CD4-positive, alpha-beta T cell treated with Interleukin-17A for 4 hours (primary cell): Measurements from ENCODE around the gene CLIC3.
A peak's percentile ranks its signal among the peaks of the same experiment; 100 is the strongest.

Experiments used
- DNase-seq: peaks from one replicate; pipeline ENCODE4 v3.0.0-alpha.2; 2020; ENCODE audit warnings: mixed read lengths

Gene CLIC3

DNA sequence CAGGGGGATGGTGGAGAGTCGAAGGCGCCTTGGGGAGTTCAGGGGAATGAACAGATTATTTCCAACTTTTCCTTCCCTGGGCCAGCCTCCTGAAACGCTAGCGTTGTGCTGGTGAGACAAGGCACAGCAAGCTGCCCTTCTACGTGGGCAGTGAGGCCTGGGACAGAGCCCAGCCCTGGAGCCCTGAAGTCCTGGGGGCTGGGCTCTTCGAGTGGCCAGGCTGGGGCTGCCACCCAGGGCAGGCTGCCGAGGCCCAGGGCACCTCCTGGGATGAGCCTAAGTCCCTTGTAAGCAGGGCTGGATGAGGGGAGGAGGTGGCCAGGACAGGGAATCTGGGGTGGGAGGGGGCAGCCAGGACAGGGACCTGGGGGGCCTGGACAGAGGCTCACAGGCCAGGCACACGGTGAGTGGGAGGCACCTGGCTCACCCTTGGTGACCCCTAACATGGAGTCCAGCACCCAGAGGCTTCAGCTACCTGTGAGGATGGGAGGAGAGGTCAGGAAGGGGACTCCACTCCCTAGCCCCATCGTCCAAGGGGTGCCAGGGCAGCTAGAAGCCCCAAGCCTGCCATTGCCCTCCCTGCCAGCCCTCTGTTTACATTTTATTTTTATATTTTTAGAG is 45.6 kb downstream of the CLIC3 start:
- DNase-seq: no peak

GRCh38 chr9:136949817-136950655 is 46.3 kb downstream of the CLIC3 start:
- DNase-seq: peak; percentile 97

GRCh38 chr9:136949239-136949816 is 47.0 kb downstream of the CLIC3 start:
- no peak for DNase-seq

- peak; percentile 36 for DNase-seq
Observed at GRCh38 chr9:136947955-136948510, 48.3 kb downstream of the CLIC3 start.

DNA sequence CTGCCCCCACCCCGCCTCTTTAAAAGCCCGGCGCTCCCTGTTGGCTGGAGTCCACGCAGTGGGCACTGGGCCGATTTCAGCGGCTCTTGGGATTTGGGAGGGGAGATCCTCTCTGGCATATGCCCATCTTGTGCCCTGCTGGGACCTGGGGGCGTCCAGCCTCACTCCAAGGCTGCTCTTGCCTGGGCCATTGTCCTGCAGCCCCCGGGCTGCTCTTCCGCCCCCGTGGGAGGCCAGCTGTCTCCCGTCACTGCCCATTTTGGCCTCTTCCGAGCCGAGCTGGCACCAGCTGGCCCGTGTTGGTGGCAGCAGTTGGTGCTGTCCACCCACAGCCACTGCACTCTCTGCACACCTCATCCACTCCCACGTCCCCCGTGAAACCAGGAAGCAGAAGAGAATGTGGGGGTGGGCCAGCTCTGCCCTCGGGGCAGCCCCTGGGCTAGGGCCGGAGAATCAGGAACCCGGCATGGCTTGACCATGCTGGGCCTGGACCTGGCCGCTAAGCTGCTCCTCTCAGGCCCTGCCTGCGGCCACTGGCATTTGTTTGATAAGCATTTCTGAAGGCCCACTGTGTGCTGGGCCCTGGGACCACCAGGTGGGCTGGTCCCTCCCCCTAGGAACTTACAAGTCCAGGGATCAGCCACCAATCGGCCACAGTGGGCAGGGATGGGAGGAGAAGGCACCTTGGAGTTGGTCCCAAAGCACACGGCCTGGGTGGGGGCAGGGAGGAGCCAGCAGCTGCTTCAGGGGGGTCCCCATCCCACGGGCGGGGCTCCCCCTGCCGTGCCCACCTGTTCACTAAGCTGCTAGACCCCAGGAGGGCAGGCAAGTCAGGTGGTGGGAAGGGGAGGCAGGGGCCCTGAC is 49.1 kb downstream of the CLIC3 start:
- DNase-seq: no peak

GRCh38 chr9:136946228-136947027 is 49.9 kb downstream of the CLIC3 start:
- no peak for DNase-seq

- no peak for DNase-seq
Observed at GRCh38 chr9:136945333-136946227, 50.8 kb downstream of the CLIC3 start.
